Measurements from ENCODE around the gene GXYLT2. TPM values are rescaled to one million over a fixed set of nuclear protein-coding genes. Genes with fewer than 3 reads are reported as not detected.

GXYLT2 gene
- total and polyA plus RNA-seq, 4 experiments from 2014 or later: not detected

- peak overlapping the region; percentile 94 to 97 (median 96) for H3K4me3 Mint-ChIP-seq
- Histone ChIP-seq H3K27me3 (ENCODE audit: insufficient read depth, low read length) (no peaks in the 10 kb centered on the region), H3K27ac (ENCODE audit: low read depth, low read length) (peak overlapping the region; percentile 61), H3K4me3 (ENCODE audit: low read length in 2 of 2) (peak overlapping the region; percentile 82 to 97), H3K36me3 (ENCODE audit: insufficient read depth, low read length) (no peaks in the 10 kb centered on the region), H3K9me3 (ENCODE audit: control insufficient read depth in 1 of 2, low read length in 2 of 2) (no peaks in the 10 kb centered on the region), H3K4me1 (ENCODE audit: insufficient read depth, low read length) (peaks cover 47% of the 10 kb centered on the region)
- H3K27ac Mint-ChIP-seq: peak overlapping the region; percentile 78 to 95 (median 93)
- H3K9me3 Mint-ChIP-seq: peaks cover 0 to 3% (median 0%) of the 10 kb centered on the region in 8 donors
- DNase-seq: peak in 3 of 5 donors; percentile 53 to 73 (median 54)
- H3K36me3 Mint-ChIP-seq: peaks cover 3 to 17% of the 10 kb centered on the region in 2 donors
- intact Hi-C loops (cut with micrococcal nuclease): loop anchor here (1.0 to 10.0 kb wide), 4 partner anchors 149 to 1122 kb away; partner anchors contain the start of gene RYBP
- ChIA-PET CTCF (ENCODE audit: partially characterized antibody) (interaction anchor here (1.3 to 1.8 kb wide), 5 partner anchors 27 to 237 kb away, joined by 3 to 8 read pairs (median 5); no protein-coding TSS in a partner anchor), POLR2A (ENCODE audit: partially characterized antibody) (interaction anchor here (0.9 to 1.8 kb wide), 2 partner anchors 110 to 146 kb away, joined by 3 to 7 read pairs; no protein-coding TSS in a partner anchor)
- H3K27me3 Mint-ChIP-seq: peaks cover 0 to 2% of the 10 kb centered on the region in 2 donors
- peaks cover 35 to 59% (median 47%) of the 10 kb centered on the region in 4 donors for H3K4me1 Mint-ChIP-seq
These were observed 39.2 kb upstream of the GXYLT2 start for GRCh38 chr3:72848703-72849081.

- no peaks in the 10 kb centered on the region for H3K4me1 ChIP-seq (ENCODE audit: insufficient read depth, low read length)
- no peak overlapping the region for H3K27ac Mint-ChIP-seq
- no peaks in the 10 kb centered on the region for H3K9me3 Mint-ChIP-seq
- peaks cover 0 to 5% (median 2%) of the 10 kb centered on the region in 4 donors for H3K4me1 Mint-ChIP-seq
- no peaks in the 10 kb centered on the region for H3K36me3 Mint-ChIP-seq
- ChIA-PET POLR2A (ENCODE audit: partially characterized antibody) (no interaction called here), CTCF (ENCODE audit: partially characterized antibody) (no interaction called here)
- no peak overlapping the region for H3K4me3 ChIP-seq (ENCODE audit: low read length in 2 of 2)
- H3K9me3 ChIP-seq (ENCODE audit: control insufficient read depth in 1 of 2, low read length in 2 of 2): no peaks in the 10 kb centered on the region
- H3K4me3 Mint-ChIP-seq: no peak overlapping the region
- H3K36me3 ChIP-seq (ENCODE audit: insufficient read depth, low read length): no peaks in the 10 kb centered on the region
- no peaks in the 10 kb centered on the region for H3K27me3 ChIP-seq (ENCODE audit: insufficient read depth, low read length)
- H3K27me3 Mint-ChIP-seq: peaks cover 3 to 4% of the 10 kb centered on the region in 2 donors
- H3K27ac ChIP-seq (ENCODE audit: low read depth, low read length): no peak overlapping the region
- intact Hi-C loops (cut with micrococcal nuclease): no loop called here
- DNase-seq: no peak
These were observed 32.8 kb upstream of the GXYLT2 start for GRCh38 chr3:72855001-72855400.

DNA sequence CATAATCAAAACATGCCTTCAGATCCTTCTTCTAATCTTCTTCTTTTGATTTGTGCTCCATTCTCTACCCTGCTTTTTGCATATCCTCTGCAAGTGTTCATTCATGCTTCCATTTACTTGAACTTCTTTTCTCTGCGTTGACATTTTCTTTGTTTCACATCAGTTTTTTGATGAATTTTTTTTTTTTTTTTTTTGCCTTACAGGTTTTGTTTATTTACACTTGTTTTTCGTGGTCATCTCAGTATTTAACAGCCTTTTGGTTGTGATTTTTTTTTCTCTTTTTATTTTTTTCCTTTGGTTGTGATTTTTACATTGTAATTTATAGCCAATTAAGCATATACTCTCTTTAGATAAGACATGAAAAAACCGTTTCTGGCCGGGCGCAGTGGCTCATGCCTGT lies 27.8 kb upstream of the GXYLT2 start:
- ChIA-PET CTCF (ENCODE audit: partially characterized antibody) (no interaction called here), POLR2A (ENCODE audit: partially characterized antibody) (interaction anchor here (0.6 kb wide), 1 partner anchor 9 kb away, joined by 3 read pairs; no protein-coding TSS in a partner anchor)
- no peaks in the 10 kb centered on the region for H3K36me3 ChIP-seq (ENCODE audit: insufficient read depth, low read length)
- no peaks in the 10 kb centered on the region for H3K36me3 Mint-ChIP-seq
- H3K27me3 Mint-ChIP-seq: peaks cover 1% of the 10 kb centered on the region in 2 donors
- H3K9me3 ChIP-seq (ENCODE audit: control insufficient read depth in 1 of 2, low read length in 2 of 2): no peaks in the 10 kb centered on the region
- H3K9me3 Mint-ChIP-seq: no peaks in the 10 kb centered on the region
- intact Hi-C loops (cut with micrococcal nuclease): no loop called here
- H3K4me3 ChIP-seq (ENCODE audit: low read length in 2 of 2): no peak overlapping the region
- no peak overlapping the region for H3K4me3 Mint-ChIP-seq
- H3K27ac Mint-ChIP-seq: no peak overlapping the region
- H3K27ac ChIP-seq (ENCODE audit: low read depth, low read length): no peak overlapping the region
- no peaks in the 10 kb centered on the region for H3K27me3 ChIP-seq (ENCODE audit: insufficient read depth, low read length)
- DNase-seq: no peak
- H3K4me1 Mint-ChIP-seq: no peaks in the 10 kb centered on the region
- H3K4me1 ChIP-seq (ENCODE audit: insufficient read depth, low read length): no peaks in the 10 kb centered on the region

GRCh38 chr3:72860846-72861245 lies 27.0 kb upstream of the GXYLT2 start:
- no peak overlapping the region for H3K4me3 Mint-ChIP-seq
- no peak overlapping the region for H3K27ac Mint-ChIP-seq
- no peaks in the 10 kb centered on the region for H3K9me3 Mint-ChIP-seq
- Histone ChIP-seq H3K4me1 (ENCODE audit: insufficient read depth, low read length) (no peaks in the 10 kb centered on the region), H3K36me3 (ENCODE audit: insufficient read depth, low read length) (no peaks in the 10 kb centered on the region), H3K27me3 (ENCODE audit: insufficient read depth, low read length) (no peaks in the 10 kb centered on the region), H3K9me3 (ENCODE audit: control insufficient read depth in 1 of 2, low read length in 2 of 2) (no peaks in the 10 kb centered on the region), H3K4me3 (ENCODE audit: low read length in 2 of 2) (no peak overlapping the region), H3K27ac (ENCODE audit: low read depth, low read length) (no peak overlapping the region)
- H3K36me3 Mint-ChIP-seq: no peaks in the 10 kb centered on the region
- no peak for DNase-seq
- intact Hi-C loops (cut with micrococcal nuclease): no loop called here
- H3K4me1 Mint-ChIP-seq: no peaks in the 10 kb centered on the region
- CTCF ChIA-PET (ENCODE audit: partially characterized antibody): no interaction called here
- POLR2A ChIA-PET (ENCODE audit: partially characterized antibody): no interaction called here
- peaks cover 0 to 1% of the 10 kb centered on the region in 2 donors for H3K27me3 Mint-ChIP-seq

DNA sequence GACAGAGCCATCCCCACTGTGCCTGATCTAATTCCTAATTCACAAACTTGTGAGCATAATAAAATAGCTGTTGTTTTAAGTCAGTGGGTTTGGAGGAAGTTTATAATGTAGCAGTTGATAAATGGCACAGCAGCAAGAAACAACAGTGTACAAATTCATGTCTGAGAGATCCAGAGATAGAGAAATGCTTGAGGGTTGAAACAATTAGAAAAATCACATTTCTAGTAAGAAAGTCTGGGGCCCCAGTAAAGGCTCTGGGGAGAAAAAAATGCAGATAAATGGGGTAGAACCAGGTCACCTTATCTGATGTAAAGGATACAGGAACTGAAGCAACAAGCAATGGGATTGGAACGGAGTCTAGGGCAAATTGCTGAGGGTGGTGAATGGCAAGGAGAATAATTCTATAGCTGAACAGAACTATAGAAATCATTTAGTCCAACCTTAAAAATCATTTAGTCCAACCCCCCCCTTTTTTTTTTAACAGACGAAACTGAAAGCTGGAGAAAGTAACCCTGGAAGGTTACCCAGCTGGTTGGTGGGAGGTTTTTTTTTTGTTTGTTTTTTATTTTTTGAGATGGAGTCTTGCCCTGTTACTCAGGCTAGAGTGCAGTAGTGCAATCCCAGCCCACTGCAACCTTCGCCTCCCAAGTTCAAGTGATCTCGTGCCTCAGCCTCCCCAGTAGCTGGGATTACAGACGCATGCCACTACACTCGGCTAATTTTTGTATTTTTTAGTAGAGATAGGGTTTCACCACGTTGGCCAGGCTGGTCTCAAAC lies 25.3 kb upstream of the GXYLT2 start:
- Mint-ChIP-seq H3K27me3 (peaks cover 2 to 5% of the 10 kb centered on the region in 2 donors), H3K4me3 (no peak overlapping the region), H3K9me3 (no peaks in the 10 kb centered on the region), H3K27ac (no peak overlapping the region), H3K36me3 (peaks cover 0 to 3% of the 10 kb centered on the region in 2 donors), H3K4me1 (no peaks in the 10 kb centered on the region)
- no peaks in the 10 kb centered on the region for H3K4me1 ChIP-seq (ENCODE audit: insufficient read depth, low read length)
- no peak overlapping the region for H3K27ac ChIP-seq (ENCODE audit: low read depth, low read length)
- no peak overlapping the region for H3K4me3 ChIP-seq (ENCODE audit: low read length in 2 of 2)
- intact Hi-C loops (cut with micrococcal nuclease): no loop called here
- no peaks in the 10 kb centered on the region for H3K9me3 ChIP-seq (ENCODE audit: control insufficient read depth in 1 of 2, low read length in 2 of 2)
- ChIA-PET CTCF (ENCODE audit: partially characterized antibody) (no interaction called here), POLR2A (ENCODE audit: partially characterized antibody) (no interaction called here)
- H3K27me3 ChIP-seq (ENCODE audit: insufficient read depth, low read length): no peaks in the 10 kb centered on the region
- DNase-seq: no peak
- no peaks in the 10 kb centered on the region for H3K36me3 ChIP-seq (ENCODE audit: insufficient read depth, low read length)

GRCh38 chr3:72872183-72872582 lies 15.7 kb upstream of the GXYLT2 start:
- Mint-ChIP-seq H3K27me3 (peaks cover 3 to 7% of the 10 kb centered on the region in 2 donors), H3K9me3 (no peaks in the 10 kb centered on the region), H3K27ac (no peak overlapping the region), H3K4me3 (no peak overlapping the region), H3K4me1 (peaks cover 0 to 2% (median 0%) of the 10 kb centered on the region in 4 donors), H3K36me3 (peaks cover 0 to under 1% of the 10 kb centered on the region in 2 donors)
- Histone ChIP-seq H3K36me3 (ENCODE audit: insufficient read depth, low read length) (no peaks in the 10 kb centered on the region), H3K27me3 (ENCODE audit: insufficient read depth, low read length) (no peaks in the 10 kb centered on the region), H3K9me3 (ENCODE audit: control insufficient read depth in 1 of 2, low read length in 2 of 2) (no peaks in the 10 kb centered on the region), H3K4me3 (ENCODE audit: low read length in 2 of 2) (no peak overlapping the region), H3K27ac (ENCODE audit: low read depth, low read length) (no peak overlapping the region), H3K4me1 (ENCODE audit: insufficient read depth, low read length) (no peaks in the 10 kb centered on the region)
- DNase-seq: no peak
- ChIA-PET POLR2A (ENCODE audit: partially characterized antibody) (no interaction called here), CTCF (ENCODE audit: partially characterized antibody) (no interaction called here)
- intact Hi-C loops (cut with micrococcal nuclease): no loop called here

- H3K27ac ChIP-seq (ENCODE audit: low read depth, low read length): no peak overlapping the region
- H3K27me3 ChIP-seq (ENCODE audit: insufficient read depth, low read length): peaks cover 30% of the 10 kb centered on the region
These were observed 522 bp upstream of the GXYLT2 start for GRCh38 chr3:72887343-72887704.

More at GRCh38 chr3:72887343-72887704, 522 bp upstream of the GXYLT2 start:
- Histone ChIP-seq H3K9me3 (ENCODE audit: control insufficient read depth in 1 of 2, low read length in 2 of 2) (no peaks in the 10 kb centered on the region), H3K36me3 (ENCODE audit: insufficient read depth, low read length) (no peaks in the 10 kb centered on the region), H3K4me3 (ENCODE audit: low read length in 2 of 2) (no peak overlapping the region), H3K4me1 (ENCODE audit: insufficient read depth, low read length) (peaks cover 10% of the 10 kb centered on the region)
- H3K4me3 Mint-ChIP-seq: peak overlapping the region; percentile 45 to 92 (median 76)
- POLR2A ChIA-PET (ENCODE audit: partially characterized antibody): no interaction called here
- peaks cover 56 to 66% of the 10 kb centered on the region in 2 donors for H3K27me3 Mint-ChIP-seq
- DNase-seq: no peak
- H3K27ac Mint-ChIP-seq: no peak overlapping the region
- H3K9me3 Mint-ChIP-seq: peaks cover 0 to 15% (median 9%) of the 10 kb centered on the region in 8 donors
- peaks cover 0 to 3% of the 10 kb centered on the region in 2 donors for H3K36me3 Mint-ChIP-seq
- CTCF ChIA-PET (ENCODE audit: partially characterized antibody): no interaction called here
- intact Hi-C loops (cut with micrococcal nuclease): no loop called here
- peaks cover 5 to 15% (median 10%) of the 10 kb centered on the region in 4 donors for H3K4me1 Mint-ChIP-seq

All from CD4-positive, alpha-beta memory T cell (primary cell).